ENCODE measurements around the gene HOXA11.

DNA sequence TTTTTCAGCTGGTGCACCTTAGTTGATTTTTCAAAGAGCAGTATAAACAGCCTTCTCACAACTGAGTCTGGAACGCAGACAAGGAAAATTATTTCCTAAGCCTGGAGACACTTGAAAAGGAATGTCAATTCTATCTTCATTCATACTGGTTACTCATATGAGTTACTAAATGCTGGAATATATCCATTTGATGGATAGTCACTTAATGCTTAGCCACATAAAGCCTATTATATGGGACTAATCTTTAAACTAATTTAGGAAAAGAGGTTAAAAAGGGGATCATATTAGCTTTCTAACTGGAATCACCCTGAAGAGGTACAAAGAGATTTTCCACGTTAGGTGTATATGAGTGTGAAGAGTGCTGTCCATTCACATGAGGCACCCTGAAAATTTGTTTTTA lies 52.8 kb downstream of the HOXA11 start:
- TF ChIP-seq, protein P1, sequence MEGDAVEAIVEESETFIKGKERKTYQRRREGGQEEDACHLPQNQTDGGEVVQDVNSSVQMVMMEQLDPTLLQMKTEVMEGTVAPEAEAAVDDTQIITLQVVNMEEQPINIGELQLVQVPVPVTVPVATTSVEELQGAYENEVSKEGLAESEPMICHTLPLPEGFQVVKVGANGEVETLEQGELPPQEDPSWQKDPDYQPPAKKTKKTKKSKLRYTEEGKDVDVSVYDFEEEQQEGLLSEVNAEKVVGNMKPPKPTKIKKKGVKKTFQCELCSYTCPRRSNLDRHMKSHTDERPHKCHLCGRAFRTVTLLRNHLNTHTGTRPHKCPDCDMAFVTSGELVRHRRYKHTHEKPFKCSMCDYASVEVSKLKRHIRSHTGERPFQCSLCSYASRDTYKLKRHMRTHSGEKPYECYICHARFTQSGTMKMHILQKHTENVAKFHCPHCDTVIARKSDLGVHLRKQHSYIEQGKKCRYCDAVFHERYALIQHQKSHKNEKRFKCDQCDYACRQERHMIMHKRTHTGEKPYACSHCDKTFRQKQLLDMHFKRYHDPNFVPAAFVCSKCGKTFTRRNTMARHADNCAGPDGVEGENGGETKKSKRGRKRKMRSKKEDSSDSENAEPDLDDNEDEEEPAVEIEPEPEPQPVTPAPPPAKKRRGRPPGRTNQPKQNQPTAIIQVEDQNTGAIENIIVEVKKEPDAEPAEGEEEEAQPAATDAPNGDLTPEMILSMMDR (conservative IDR thresholded peaks at IDR 0.05; ENCODE audit: low read depth, low read length) = no peak
- no peak for TF ChIP-seq EZH2 (IDR thresholded peaks at IDR 0.05; ENCODE audit: low read length, unreplicated experiment)

Data from PC-3 (cell line).